Fibroblast of mammary gland (primary cell): ENCODE results near the gene MAGI1.
"Not testable (repeated sequence)": the region's sequence is repeated elsewhere in the genome, so short reads cannot be mapped to it uniquely, and the experiment has no call there.

Source experiments
- DNase-seq: peaks from one replicate; pipeline ENCODE4 v3.0.0-alpha.2; 2010; ENCODE audit warnings: low read depth
- H3K4me3 ChIP-seq: 2 replicates; pipeline ENCODE4 v1.5.1; 2011; ENCODE audit warnings: low read depth, mild to moderate bottlenecking, low read length, moderate library complexity; ENCODE audit not compliant: control insufficient read depth
- CTCF ChIP-seq: conservative IDR thresholded peaks from 2 replicates; pipeline ENCODE4 v1.5.1; 2011; ENCODE audit warnings: low read depth, low read length, inconsistent platforms; ENCODE audit not compliant: control insufficient read depth, insufficient read depth

The MAGI1 gene

GRCh38 chr3:65723985-65724384 is 314.7 kb downstream of the MAGI1 start:
- no peak for TF ChIP-seq CTCF
- no peak overlapping the region for H3K4me3 ChIP-seq
- DNase-seq: no peak

GRCh38 chr3:65723011-65723410 is 315.7 kb downstream of the MAGI1 start:
- no peak for TF ChIP-seq CTCF
- no peak overlapping the region for H3K4me3 ChIP-seq
- DNase-seq: no peak

GRCh38 chr3:65720989-65721737 is 317.6 kb downstream of the MAGI1 start:
- DNase-seq: no peak
- no peak overlapping the region for H3K4me3 ChIP-seq
- no peak for TF ChIP-seq CTCF

GRCh38 chr3:65719639-65720038 is 319.1 kb downstream of the MAGI1 start:
- DNase-seq: not testable (repeated sequence)

GRCh38 chr3:65717676-65718346 is 320.9 kb downstream of the MAGI1 start:
- no peak for TF ChIP-seq CTCF
- no peak for DNase-seq
- H3K4me3 ChIP-seq: no peak overlapping the region

More at GRCh38 chr3:65719639-65720038, 319.1 kb downstream of the MAGI1 start:
- H3K4me3 ChIP-seq: not testable (repeated sequence)

GRCh38 chr3:65716071-65716751 is 322.5 kb downstream of the MAGI1 start:
- DNase-seq: no peak
- no peak overlapping the region for H3K4me3 ChIP-seq
- TF ChIP-seq CTCF: no peak

GRCh38 chr3:65714134-65714533 is 324.6 kb downstream of the MAGI1 start:
- DNase-seq: peak; percentile 16
- TF ChIP-seq CTCF: no peak
- H3K4me3 ChIP-seq: no peak overlapping the region
